GM19025 (cell line): ENCODE data around the gene PTGR3.

Source experiments
- ATAC-seq: cut with Tn5 transposase; IDR thresholded peaks from one replicate; pipeline ENCODE4 v1.9.1; 2021; ENCODE audit warnings: mild to moderate bottlenecking, low read depth, moderate library complexity; ENCODE audit not compliant: unreplicated experiment

Gene PTGR3

GRCh38 chr18:75216212-75216910 lies 7.4 kb upstream of the PTGR3 start:
- ATAC-seq, result no peak

- no peak for ATAC-seq
Observed at GRCh38 chr18:75215663-75216062, 6.7 kb upstream of the PTGR3 start.

- no peak for ATAC-seq
Observed at GRCh38 chr18:75214766-75215510, 6.0 kb upstream of the PTGR3 start.

- no peak for ATAC-seq
Observed at GRCh38 chr18:75214332-75214690, 5.4 kb upstream of the PTGR3 start.

- no peak for ATAC-seq
Observed at GRCh38 chr18:75213611-75214331, 4.8 kb upstream of the PTGR3 start.

- no peak for ATAC-seq
Observed at GRCh38 chr18:75212751-75213090, 3.8 kb upstream of the PTGR3 start.

- no peak for ATAC-seq
Observed at GRCh38 chr18:75211953-75212750, 3.2 kb upstream of the PTGR3 start.

- no peak for ATAC-seq
Observed at GRCh38 chr18:75211626-75211952, 2.6 kb upstream of the PTGR3 start.

GRCh38 chr18:75211002-75211621 lies 2.2 kb upstream of the PTGR3 start:
- no peak for ATAC-seq

- ATAC-seq, result no peak
Observed at GRCh38 chr18:75210274-75211001, 1.5 kb upstream of the PTGR3 start, which contains the start of gene TSHZ1. Gene TSHZ1, plus strand, starts transcription at chr18:75210797. Its CDS starts 1,080 bp downstream, at chr18:75211877.

- no peak for ATAC-seq
Observed at GRCh38 chr18:75209951-75210258, 966 bp upstream of the PTGR3 start.

- ATAC-seq, result peak; percentile 12
Observed at GRCh38 chr18:75208836-75209128, 157 bp downstream of the PTGR3 start.

GRCh38 chr18:75208155-75208835 lies 644 bp downstream of the PTGR3 start:
- ATAC-seq, result peak; percentile 3

GRCh38 chr18:75207310-75208154 lies 1.4 kb downstream of the PTGR3 start:
- no peak for ATAC-seq

- ATAC-seq, result no peak
Observed at GRCh38 chr18:75206452-75207309, 2.3 kb downstream of the PTGR3 start.

- ATAC-seq, result no peak
Observed at GRCh38 chr18:75205514-75206132, 3.3 kb downstream of the PTGR3 start.

GRCh38 chr18:75204732-75205513 lies 4.0 kb downstream of the PTGR3 start:
- ATAC-seq, result no peak
